Activated naive CD8-positive, alpha-beta T cell treated with anti-CD3 and anti-CD28 coated beads, Interleukin-2, amount 10 ng/mL, durations not matched to agents 7 days and 5 days (primary cell): Measurements from ENCODE around the gene TMPRSS7. TPM values are rescaled to one million over a fixed set of nuclear protein-coding genes. Genes with fewer than 3 reads are reported as not detected.

Experiments
- ATAC-seq: fragments of 150-1000 bp; cut with Tn5 transposase; one replicate; pipeline ENCODE4 v1.10.0; 2021; ENCODE audit warnings: low read depth, moderate library complexity
- POLR2A ChIA-PET: fragments of 350-600 bp; sonication (Branson Sonifier 250); formaldehyde crosslinking; loops from one replicate; lab custom pipeline; 2021; ENCODE audit warnings: antibody characterized with exemption; lab: Charles Lee
- DNase-seq: peaks from one replicate; pipeline ENCODE4 v3.0.0; 2021
- H3K27ac Mint-ChIP-seq: one replicate; pipeline ENCODE4 v1.8.0; 2022; ENCODE audit warnings: mild to moderate bottlenecking, mixed read lengths
- H3K27me3 Mint-ChIP-seq: one replicate; pipeline ENCODE4 v1.8.0; 2022; ENCODE audit warnings: mild to moderate bottlenecking, moderate library complexity, mixed read lengths
- H3K36me3 Mint-ChIP-seq: one replicate; pipeline ENCODE4 v1.8.0; 2021; ENCODE audit warnings: mild to moderate bottlenecking, mixed read lengths
- H3K4me1 Mint-ChIP-seq: one replicate; pipeline ENCODE4 v1.8.0; 2021; ENCODE audit warnings: mixed read lengths
- H3K4me3 Mint-ChIP-seq: one replicate; pipeline ENCODE4 v1.8.0; 2022; ENCODE audit warnings: mild to moderate bottlenecking, moderate library complexity, mixed read lengths
- H3K9me3 Mint-ChIP-seq: one replicate; pipeline ENCODE4 v1.8.0; 2021; ENCODE audit warnings: mixed read lengths
- total RNA-seq, 2 experiments: library from RNA; stranded (reverse); gene quantifications; one replicate each; pipeline ENCODE4 v1.2.3, GENCODE V29; 2021

TMPRSS7 gene, protein sequence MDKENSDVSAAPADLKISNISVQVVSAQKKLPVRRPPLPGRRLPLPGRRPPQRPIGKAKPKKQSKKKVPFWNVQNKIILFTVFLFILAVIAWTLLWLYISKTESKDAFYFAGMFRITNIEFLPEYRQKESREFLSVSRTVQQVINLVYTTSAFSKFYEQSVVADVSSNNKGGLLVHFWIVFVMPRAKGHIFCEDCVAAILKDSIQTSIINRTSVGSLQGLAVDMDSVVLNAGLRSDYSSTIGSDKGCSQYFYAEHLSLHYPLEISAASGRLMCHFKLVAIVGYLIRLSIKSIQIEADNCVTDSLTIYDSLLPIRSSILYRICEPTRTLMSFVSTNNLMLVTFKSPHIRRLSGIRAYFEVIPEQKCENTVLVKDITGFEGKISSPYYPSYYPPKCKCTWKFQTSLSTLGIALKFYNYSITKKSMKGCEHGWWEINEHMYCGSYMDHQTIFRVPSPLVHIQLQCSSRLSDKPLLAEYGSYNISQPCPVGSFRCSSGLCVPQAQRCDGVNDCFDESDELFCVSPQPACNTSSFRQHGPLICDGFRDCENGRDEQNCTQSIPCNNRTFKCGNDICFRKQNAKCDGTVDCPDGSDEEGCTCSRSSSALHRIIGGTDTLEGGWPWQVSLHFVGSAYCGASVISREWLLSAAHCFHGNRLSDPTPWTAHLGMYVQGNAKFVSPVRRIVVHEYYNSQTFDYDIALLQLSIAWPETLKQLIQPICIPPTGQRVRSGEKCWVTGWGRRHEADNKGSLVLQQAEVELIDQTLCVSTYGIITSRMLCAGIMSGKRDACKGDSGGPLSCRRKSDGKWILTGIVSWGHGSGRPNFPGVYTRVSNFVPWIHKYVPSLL
- not detected for total RNA-seq

DNA sequence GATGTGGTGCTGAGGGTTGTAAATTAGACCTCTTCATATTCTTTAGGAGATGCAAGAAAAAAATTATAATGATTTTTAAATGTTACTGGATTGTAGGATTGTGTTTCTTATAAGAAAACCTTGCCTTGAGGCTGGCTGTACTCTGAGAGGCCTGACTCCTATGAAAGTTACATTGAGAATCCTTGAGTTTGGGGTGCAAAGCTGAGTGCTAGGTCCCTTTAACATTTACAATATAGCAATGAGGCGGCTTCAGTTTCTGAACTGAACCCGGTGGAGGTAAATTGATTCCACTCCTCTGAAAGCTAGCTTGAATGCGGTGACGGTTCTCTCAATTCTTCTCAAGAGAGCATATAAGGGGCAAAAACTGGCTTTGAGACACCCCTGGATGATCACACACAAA is at the start of gene TMPRSS7:
TSS of gene TMPRSS7 (plus strand) at position 301 of the 400 bp plus-strand sequence. CDS start 110 bp downstream, outside the sequence.
- no peaks in the 10 kb centered on the region for H3K36me3 Mint-ChIP-seq

DNA sequence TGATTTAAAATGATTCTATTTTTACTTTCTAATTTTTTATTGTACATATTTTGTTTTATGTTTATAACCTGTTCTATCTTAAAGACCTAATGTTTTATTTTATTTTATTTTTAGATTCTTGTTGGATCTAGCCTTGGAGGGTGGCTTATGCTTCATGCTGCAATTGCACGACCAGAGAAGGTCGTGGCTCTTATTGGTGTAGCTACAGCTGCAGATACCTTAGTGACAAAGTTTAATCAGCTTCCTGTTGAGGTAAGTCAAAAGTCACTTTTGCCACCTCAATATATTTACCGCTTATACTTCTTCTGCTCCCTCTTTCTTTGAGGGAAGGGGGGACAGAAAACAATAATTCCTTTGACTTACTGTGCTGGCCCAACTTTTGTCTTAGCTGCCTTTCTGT is 47.7 kb upstream of the TMPRSS7 start:
- Mint-ChIP-seq H3K9me3 (no peaks in the 10 kb centered on the region), H3K4me3 (no peak overlapping the region), H3K4me1 (peaks cover 23% of the 10 kb centered on the region), H3K27me3 (no peaks in the 10 kb centered on the region), H3K27ac (no peak overlapping the region), H3K36me3 (peaks cover 32% of the 10 kb centered on the region)
- DNase-seq (no peak), ATAC-seq (no peak)
- POLR2A ChIA-PET: no interaction called here

More for the DNA sequence above, at the start of gene TMPRSS7:
- DNase-seq (no peak), ATAC-seq (no peak)
- POLR2A ChIA-PET: no interaction called here
- Mint-ChIP-seq H3K9me3 (no peaks in the 10 kb centered on the region), H3K4me1 (no peaks in the 10 kb centered on the region), H3K27ac (no peak within 1 kb of the TSS), H3K4me3 (no peak within 1 kb of the TSS), H3K27me3 (peaks cover 7% of the 10 kb centered on the region)

DNA sequence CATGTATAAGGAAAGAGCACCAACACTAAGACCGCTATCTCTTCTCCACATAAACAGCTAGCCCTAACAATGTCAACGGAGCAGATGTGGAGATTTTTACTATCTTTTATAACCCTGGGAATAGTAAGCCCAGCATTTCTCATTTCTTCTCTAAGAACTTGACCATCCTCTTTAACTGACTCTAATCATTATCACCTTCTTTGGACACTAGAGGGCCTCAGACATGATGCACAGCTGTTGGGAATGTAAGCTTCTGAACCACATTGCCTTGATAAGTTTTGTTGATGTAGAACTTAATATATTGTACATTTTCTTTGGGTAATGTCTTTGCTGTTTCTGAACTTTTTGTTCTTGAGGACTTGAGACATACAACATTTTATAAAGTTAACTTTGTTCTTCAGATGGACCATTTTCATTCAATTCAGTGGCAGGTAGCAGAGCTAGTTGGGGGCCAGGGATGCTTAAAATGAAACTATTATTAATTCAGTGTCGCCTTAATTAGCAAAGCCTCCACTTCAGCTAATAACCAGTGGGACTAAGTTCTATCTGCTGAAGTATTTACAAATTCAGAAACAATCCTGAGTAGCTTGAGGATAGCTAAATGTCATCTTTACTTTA is 45.4 kb upstream of the TMPRSS7 start:
- POLR2A ChIA-PET: interaction anchor here (1.0 to 1.3 kb wide), 3 partner anchors 10 to 24 kb away, joined by 3 to 9 read pairs (median 3); partner anchors contain the start of gene ABHD10
- Mint-ChIP-seq H3K4me1 (peaks cover 18% of the 10 kb centered on the region), H3K9me3 (no peaks in the 10 kb centered on the region), H3K4me3 (no peak overlapping the region), H3K27ac (no peak overlapping the region), H3K36me3 (peaks cover 35% of the 10 kb centered on the region), H3K27me3 (no peaks in the 10 kb centered on the region)
- peak; percentile 81 for ATAC-seq
- no peak for DNase-seq

DNA sequence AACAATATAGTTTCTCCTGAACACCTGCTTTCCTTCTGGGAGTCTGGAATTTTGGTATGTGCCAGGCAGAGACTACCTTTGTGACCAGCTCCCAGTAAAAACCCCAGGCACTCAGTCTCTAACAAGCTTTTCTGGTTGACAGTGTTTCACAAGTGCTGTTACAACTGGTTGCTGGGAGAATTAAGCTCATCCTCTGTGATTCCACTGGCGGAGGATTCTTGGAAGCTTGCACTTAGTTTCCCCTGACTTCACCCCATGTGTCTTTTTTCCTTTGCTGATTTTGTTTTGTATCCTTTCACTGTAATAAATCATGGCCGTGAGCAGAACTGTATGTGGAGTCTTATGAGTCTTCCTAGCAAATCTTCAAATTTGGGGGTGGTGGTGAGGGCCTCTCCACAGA is 41.5 kb upstream of the TMPRSS7 start:
- Mint-ChIP-seq H3K4me3 (no peak overlapping the region), H3K27me3 (no peaks in the 10 kb centered on the region), H3K36me3 (peaks cover 21% of the 10 kb centered on the region), H3K27ac (no peak overlapping the region), H3K9me3 (no peaks in the 10 kb centered on the region), H3K4me1 (peaks cover 2% of the 10 kb centered on the region)
- DNase-seq (no peak), ATAC-seq (no peak)
- POLR2A ChIA-PET: interaction anchor here (1.0 kb wide), 1 partner anchor 14 kb away, joined by 5 read pairs; the partner anchor contains the start of gene ABHD10

DNA sequence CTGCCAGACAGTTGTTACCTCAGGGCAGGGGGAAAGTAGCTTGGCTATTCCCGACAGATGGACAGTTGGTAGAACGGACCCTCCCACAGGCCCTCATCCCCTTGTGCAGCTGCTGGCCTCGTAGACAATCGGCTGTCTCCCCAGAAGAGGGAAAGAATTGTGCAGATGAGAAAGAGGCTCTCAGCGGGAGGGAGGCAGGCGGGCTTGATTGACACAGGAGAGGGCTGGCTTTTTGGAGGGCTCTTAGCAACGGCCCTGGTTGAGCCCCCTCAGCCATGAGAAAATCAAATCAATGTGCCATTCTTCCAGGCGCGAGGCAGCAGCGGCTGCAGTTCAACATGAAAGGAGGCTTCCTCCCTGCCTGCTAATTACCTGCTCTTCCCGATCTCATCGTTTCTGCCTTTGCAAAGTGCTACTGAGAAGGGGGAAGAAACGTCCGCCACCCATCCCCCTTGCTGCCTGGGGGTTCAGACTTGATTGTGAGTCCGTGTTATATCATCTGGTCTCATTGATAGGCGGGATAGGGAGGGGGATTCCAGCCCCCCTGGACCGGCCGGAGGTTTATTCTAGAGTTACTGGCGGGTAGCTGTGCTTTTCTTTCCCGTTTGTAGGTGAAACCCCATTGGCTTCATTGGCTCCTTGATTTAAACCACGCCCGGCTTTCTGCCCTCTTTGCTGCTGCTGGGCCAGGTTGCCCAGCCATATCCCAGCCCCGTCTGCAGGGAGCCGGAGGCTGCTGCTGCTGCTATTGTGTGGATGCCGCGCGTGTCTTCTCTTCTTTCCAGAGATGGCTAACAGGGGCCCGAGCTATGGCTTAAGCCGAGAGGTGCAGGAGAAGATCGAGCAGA is 35.7 kb upstream of the TMPRSS7 start, which contains the start of gene TAGLN3:
TSS of gene TAGLN3 (plus strand) at position 287 of the 848 bp plus-strand sequence. CDS start at position 788, 501 bp downstream.
- peaks cover 4% of the 10 kb centered on the region for H3K36me3 Mint-ChIP-seq
- no peak for ATAC-seq
- POLR2A ChIA-PET: interaction anchor here (0.7 kb wide), 1 partner anchor 19 kb away, joined by 3 read pairs; no protein-coding TSS in a partner anchor
- no peak for DNase-seq
- no peak within 1 kb of the TSS for H3K27ac Mint-ChIP-seq
- peak within 1 kb of the TSS; percentile 74 for H3K4me3 Mint-ChIP-seq
- H3K27me3 Mint-ChIP-seq: no peaks in the 10 kb centered on the region
- H3K4me1 Mint-ChIP-seq: peaks cover 26% of the 10 kb centered on the region
- H3K9me3 Mint-ChIP-seq: no peaks in the 10 kb centered on the region

DNA sequence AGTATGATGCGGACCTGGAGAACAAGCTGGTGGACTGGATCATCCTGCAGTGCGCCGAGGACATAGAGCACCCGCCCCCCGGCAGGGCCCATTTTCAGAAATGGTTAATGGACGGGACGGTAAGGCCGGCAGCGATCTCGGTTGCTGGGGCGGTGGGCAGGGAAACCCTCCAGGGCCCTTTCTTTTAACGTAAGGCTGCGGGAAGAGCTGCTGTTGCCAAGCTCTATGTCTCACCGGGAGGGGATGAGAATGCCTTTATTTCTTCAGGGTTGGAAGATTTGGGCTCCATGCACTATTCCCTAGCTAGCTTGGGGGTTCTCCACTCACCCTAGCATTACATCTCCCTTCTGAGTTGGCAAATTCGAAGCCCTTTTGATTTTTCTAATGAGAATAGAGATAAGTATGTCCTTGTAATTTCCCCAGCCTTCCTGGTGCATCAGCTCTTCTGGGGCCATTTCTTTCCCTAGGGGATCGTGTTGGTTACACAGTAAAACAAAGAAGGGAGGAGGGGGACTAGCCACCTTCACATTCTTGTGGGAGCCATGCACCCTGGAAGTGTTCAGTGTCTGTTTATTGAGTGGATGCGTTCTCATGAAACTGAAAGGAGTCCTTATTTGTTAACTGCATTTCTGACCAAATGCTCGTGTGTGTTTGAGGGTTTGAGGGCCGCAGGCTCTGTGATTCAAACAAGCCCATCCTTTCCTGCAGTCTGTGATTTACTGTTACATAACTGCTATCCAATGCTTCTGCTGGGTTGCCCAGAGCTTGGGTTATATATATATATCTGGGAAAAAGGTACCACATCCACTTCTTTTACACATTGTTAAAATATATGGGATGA is 34.8 kb upstream of the TMPRSS7 start:
- ATAC-seq: no peak
- H3K36me3 Mint-ChIP-seq: peaks cover 4% of the 10 kb centered on the region
- no peaks in the 10 kb centered on the region for H3K27me3 Mint-ChIP-seq
- POLR2A ChIA-PET: interaction anchor here (0.7 kb wide), 1 partner anchor 20 kb away, joined by 3 read pairs; no protein-coding TSS in a partner anchor
- no peak overlapping the region for H3K27ac Mint-ChIP-seq
- no peaks in the 10 kb centered on the region for H3K9me3 Mint-ChIP-seq
- peaks cover 27% of the 10 kb centered on the region for H3K4me1 Mint-ChIP-seq
- peak overlapping the region; percentile 74 for H3K4me3 Mint-ChIP-seq
- DNase-seq: no peak

DNA sequence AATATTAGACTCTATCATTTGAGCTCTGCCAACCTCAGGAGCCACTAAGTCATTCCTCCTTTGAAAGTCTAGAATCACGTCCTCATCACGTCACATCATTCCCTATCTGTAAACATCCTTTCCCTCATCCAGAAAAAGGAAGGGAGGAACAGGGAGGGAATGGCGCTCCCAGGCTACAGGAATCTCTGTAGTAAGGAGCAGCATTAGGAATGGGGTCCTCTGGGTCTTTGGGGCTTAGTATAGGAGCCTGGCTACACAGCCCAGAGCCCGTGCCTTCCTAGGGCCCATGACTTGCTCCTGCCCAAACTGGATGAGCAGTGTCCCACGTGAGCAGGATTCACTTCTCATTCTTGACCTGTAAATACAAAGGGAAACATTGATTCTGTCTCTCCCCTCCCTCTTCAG is 34.2 kb upstream of the TMPRSS7 start:
- H3K4me1 Mint-ChIP-seq: peaks cover 29% of the 10 kb centered on the region
- no peak overlapping the region for H3K4me3 Mint-ChIP-seq
- POLR2A ChIA-PET: no interaction called here
- H3K27me3 Mint-ChIP-seq: no peaks in the 10 kb centered on the region
- H3K27ac Mint-ChIP-seq: no peak overlapping the region
- DNase-seq (no peak), ATAC-seq (no peak)
- no peaks in the 10 kb centered on the region for H3K9me3 Mint-ChIP-seq
- H3K36me3 Mint-ChIP-seq: no peaks in the 10 kb centered on the region

DNA sequence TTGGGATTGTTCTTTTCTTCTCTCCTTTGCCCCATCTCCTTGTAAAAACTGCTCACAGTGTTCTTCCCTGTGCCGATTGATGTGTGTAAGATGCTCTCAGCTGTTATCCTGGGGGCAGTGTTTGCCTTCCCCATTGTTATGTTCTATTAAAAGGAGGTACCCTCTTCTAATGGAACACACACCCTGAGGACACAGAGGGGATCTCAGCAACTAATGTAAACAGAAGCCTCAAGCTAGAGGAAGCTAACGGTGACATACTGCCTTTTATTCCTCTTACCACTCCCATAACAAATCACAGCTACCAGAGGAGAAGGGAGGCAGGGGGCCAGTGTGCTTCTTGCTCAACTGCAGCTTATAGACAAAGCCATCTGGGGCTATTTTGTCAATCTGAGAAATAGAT is 33.6 kb upstream of the TMPRSS7 start:
- H3K9me3 Mint-ChIP-seq: no peaks in the 10 kb centered on the region
- ATAC-seq (no peak), DNase-seq (no peak)
- no peak overlapping the region for H3K4me3 Mint-ChIP-seq
- POLR2A ChIA-PET: no interaction called here
- H3K4me1 Mint-ChIP-seq: peaks cover 29% of the 10 kb centered on the region
- no peaks in the 10 kb centered on the region for H3K36me3 Mint-ChIP-seq
- no peak overlapping the region for H3K27ac Mint-ChIP-seq
- no peaks in the 10 kb centered on the region for H3K27me3 Mint-ChIP-seq

DNA sequence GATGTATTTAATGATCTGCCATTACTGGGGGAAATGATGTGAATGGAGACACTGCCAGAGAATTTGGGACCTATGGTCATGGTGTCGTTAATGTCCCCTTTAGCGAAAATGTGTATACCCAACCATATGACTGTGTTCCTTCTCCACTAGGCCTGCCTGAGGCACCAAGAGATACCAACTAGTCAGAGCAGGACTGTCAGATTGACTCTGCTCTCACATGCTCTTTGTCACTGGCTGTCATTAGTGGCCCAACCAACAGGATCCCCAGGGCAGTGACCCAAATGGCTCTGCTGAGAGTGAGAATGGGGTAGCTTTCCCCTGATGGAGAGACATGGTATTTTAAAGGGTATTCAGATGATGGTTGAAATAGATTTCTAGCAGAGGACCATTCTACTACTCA is 33.0 kb upstream of the TMPRSS7 start:
- no peak overlapping the region for H3K27ac Mint-ChIP-seq
- POLR2A ChIA-PET: interaction anchor here (1.7 kb wide), 1 partner anchor 23 kb away, joined by 6 read pairs; the partner anchor contains the start of gene ABHD10
- H3K4me1 Mint-ChIP-seq: peaks cover 29% of the 10 kb centered on the region
- no peaks in the 10 kb centered on the region for H3K9me3 Mint-ChIP-seq
- H3K27me3 Mint-ChIP-seq: no peaks in the 10 kb centered on the region
- no peak for DNase-seq
- H3K4me3 Mint-ChIP-seq: no peak overlapping the region
- ATAC-seq: no peak
- H3K36me3 Mint-ChIP-seq: no peaks in the 10 kb centered on the region

DNA sequence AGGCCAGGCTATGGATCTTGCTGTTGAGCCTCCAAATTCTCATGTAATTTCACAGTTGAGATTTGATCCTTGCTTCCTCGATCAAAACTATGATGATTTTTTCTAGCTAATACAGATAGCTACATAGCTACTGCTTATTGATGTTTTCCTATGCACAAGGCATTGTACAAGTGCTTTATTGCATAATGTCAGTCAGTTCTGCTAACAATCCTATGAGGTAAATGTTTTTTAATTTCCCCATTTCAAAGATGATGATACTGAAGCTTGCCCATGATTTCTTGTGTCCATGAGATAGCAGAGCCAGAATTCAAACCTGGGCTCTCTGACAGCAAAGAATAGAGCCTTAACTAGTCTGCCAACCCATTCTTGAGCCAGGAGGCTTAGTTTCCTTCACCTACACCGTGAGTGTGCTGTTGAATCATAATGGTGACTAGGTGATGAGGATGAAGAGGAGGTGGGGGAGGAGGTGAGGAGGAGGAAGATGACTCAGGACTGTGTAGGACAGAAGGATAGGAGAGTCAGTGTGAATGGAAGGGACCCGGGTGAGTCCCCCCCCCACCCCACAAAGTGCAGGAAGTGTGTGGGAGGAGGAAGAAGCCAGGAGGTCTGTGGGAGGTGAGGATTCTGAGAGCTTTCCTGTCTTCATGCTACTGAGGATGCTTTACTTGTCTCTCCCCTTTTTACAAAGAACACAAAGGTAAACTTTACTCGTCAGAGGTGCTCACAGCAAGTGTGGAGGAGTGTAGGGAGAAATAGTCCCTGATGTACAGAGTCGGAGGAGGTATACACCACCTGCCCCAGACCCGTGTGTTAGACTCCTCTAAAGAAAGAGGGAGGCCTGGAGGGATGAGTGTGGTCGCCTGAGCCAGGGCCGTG is 32.2 kb upstream of the TMPRSS7 start:
- H3K4me1 Mint-ChIP-seq: peaks cover 29% of the 10 kb centered on the region

More for the DNA sequence above, 32.2 kb upstream of the TMPRSS7 start:
- Mint-ChIP-seq H3K9me3 (no peaks in the 10 kb centered on the region), H3K27me3 (no peaks in the 10 kb centered on the region), H3K36me3 (no peaks in the 10 kb centered on the region), H3K4me3 (peak overlapping the region; percentile 13), H3K27ac (no peak overlapping the region)
- DNase-seq: no peak
- POLR2A ChIA-PET: interaction anchor here (1.0 to 1.7 kb wide), 2 partner anchors 13 to 23 kb away, joined by 3 to 6 read pairs; partner anchors contain the start of gene ABHD10
- peak; percentile 41 for ATAC-seq
